ENCODE measurements around the gene ZFAND3.

DNA sequence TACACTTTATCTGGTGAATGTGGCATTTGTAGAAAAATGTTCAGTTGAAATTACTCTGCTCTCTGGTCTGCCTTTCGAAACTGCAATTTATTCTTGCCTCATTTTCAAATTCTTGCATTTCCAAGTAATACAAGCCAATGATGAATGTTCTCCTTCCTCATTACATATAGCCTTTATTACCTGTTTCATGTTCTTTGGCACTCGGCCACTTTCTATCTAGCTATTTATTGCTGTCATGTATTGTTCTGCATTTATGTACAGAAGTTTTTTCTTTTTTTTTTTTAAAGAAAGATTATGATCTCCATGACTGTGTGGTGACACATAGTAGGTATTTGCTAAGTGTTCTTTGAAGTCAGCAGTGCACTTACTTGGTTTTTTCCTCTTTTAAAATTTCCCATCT lies 261.4 kb downstream of the ZFAND3 start:
- no peak for TF ChIP-seq POLR2AphosphoS5 (IDR thresholded peaks at IDR 0.05)
- TF ChIP-seq, protein P1, sequence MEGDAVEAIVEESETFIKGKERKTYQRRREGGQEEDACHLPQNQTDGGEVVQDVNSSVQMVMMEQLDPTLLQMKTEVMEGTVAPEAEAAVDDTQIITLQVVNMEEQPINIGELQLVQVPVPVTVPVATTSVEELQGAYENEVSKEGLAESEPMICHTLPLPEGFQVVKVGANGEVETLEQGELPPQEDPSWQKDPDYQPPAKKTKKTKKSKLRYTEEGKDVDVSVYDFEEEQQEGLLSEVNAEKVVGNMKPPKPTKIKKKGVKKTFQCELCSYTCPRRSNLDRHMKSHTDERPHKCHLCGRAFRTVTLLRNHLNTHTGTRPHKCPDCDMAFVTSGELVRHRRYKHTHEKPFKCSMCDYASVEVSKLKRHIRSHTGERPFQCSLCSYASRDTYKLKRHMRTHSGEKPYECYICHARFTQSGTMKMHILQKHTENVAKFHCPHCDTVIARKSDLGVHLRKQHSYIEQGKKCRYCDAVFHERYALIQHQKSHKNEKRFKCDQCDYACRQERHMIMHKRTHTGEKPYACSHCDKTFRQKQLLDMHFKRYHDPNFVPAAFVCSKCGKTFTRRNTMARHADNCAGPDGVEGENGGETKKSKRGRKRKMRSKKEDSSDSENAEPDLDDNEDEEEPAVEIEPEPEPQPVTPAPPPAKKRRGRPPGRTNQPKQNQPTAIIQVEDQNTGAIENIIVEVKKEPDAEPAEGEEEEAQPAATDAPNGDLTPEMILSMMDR (IDR thresholded peaks at IDR 0.05): no peak
